ENCODE data around the gene GUF1. TPM values are rescaled to one million over a fixed set of nuclear protein-coding genes. Genes with fewer than 3 reads are reported as not detected.

The GUF1 gene
- total RNA-seq, 1 donor from 2014 or later: 26.0 TPM

DNA sequence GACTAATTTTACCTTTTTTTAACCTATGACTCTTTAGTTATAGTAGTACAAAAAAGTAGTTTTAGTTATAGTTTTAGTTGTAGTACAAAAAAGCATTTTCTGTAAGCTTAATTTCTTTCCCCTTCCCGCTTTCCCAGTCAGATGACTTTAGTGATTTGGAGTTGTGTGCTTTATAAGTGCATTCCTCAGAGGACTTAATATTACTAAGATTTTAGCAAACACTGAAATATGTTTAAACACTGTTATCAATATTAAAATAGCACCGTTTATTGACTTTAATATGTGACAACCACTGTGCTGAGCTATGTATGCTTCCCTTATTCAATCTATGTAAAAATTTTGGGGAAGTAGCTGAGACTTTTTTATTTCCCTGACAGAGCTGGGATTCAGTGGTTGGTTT is 22.8 kb downstream of the GUF1 start:
- TF ChIP-seq, protein P1, sequence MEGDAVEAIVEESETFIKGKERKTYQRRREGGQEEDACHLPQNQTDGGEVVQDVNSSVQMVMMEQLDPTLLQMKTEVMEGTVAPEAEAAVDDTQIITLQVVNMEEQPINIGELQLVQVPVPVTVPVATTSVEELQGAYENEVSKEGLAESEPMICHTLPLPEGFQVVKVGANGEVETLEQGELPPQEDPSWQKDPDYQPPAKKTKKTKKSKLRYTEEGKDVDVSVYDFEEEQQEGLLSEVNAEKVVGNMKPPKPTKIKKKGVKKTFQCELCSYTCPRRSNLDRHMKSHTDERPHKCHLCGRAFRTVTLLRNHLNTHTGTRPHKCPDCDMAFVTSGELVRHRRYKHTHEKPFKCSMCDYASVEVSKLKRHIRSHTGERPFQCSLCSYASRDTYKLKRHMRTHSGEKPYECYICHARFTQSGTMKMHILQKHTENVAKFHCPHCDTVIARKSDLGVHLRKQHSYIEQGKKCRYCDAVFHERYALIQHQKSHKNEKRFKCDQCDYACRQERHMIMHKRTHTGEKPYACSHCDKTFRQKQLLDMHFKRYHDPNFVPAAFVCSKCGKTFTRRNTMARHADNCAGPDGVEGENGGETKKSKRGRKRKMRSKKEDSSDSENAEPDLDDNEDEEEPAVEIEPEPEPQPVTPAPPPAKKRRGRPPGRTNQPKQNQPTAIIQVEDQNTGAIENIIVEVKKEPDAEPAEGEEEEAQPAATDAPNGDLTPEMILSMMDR (IDR thresholded peaks at IDR 0.05; ENCODE audit: unreplicated experiment): no peak
- Mint-ChIP-seq H3K9me3 (ENCODE audit: low read depth) (no peaks in the 10 kb centered on the region), H3K4me3 (ENCODE audit: low read depth) (no peak overlapping the region), H3K4me1 (ENCODE audit: low read depth) (peaks cover 13% of the 10 kb centered on the region), H3K27ac (no peak overlapping the region), H3K27me3 (no peaks in the 10 kb centered on the region), H3K36me3 (ENCODE audit: insufficient read depth) (peaks cover 26% of the 10 kb centered on the region)
- no peak for DNase-seq (ENCODE audit: low spot score, unreplicated experiment)

DNA sequence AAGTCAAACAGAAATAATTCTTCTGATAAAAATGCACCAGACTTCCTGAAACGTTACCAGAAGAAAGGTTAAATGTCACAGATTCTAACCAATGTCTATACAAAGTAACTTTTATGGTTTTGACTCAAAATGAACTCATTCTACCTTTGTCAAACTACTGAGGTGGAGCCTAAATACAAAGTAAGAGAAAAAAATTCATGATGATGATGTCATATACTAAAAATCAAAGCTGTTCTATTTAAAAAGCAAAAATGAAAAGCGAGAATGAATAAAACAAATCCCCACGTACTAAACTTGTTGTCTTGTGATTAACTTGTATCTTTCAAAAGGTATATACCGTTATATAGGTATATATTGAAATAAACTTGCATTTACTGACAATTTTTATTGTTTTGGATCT is 26.5 kb downstream of the GUF1 start:
- Mint-ChIP-seq H3K9me3 (ENCODE audit: low read depth) (no peaks in the 10 kb centered on the region), H3K4me1 (ENCODE audit: low read depth) (peaks cover 13% of the 10 kb centered on the region), H3K36me3 (ENCODE audit: insufficient read depth) (peaks cover 10% of the 10 kb centered on the region), H3K4me3 (ENCODE audit: low read depth) (no peak overlapping the region), H3K27me3 (no peaks in the 10 kb centered on the region), H3K27ac (no peak overlapping the region)
- no peak for DNase-seq (ENCODE audit: low spot score, unreplicated experiment)
- TF ChIP-seq, protein P1 (IDR thresholded peaks at IDR 0.05; ENCODE audit: unreplicated experiment): no peak

DNA sequence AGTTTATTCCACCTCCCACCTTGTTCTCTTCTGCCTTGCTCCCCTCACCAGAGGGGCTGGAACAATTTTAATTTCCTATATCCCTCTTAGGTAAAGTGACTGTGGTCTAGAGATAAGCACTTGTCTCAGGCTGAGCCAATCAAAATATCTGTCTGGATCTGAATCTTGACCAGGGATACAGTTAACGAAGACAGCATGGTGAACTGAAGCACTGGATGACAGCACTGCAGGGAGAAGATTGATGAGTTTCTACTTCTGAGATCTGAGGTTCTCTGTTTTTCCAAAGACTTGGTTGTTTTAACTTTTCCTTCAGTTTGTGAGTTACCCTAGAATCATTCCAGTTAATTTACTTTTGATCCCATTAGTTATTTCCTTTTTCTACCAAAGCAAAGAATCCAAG is 34.9 kb downstream of the GUF1 start:
- TF ChIP-seq, protein P1 (IDR thresholded peaks at IDR 0.05; ENCODE audit: unreplicated experiment): no peak
- Mint-ChIP-seq H3K36me3 (ENCODE audit: insufficient read depth) (peaks cover 1% of the 10 kb centered on the region), H3K4me3 (ENCODE audit: low read depth) (no peak overlapping the region), H3K9me3 (ENCODE audit: low read depth) (no peaks in the 10 kb centered on the region), H3K27me3 (no peaks in the 10 kb centered on the region), H3K27ac (no peak overlapping the region), H3K4me1 (ENCODE audit: low read depth) (peaks cover 4% of the 10 kb centered on the region)
- DNase-seq (ENCODE audit: low spot score, unreplicated experiment): no peak

DNA sequence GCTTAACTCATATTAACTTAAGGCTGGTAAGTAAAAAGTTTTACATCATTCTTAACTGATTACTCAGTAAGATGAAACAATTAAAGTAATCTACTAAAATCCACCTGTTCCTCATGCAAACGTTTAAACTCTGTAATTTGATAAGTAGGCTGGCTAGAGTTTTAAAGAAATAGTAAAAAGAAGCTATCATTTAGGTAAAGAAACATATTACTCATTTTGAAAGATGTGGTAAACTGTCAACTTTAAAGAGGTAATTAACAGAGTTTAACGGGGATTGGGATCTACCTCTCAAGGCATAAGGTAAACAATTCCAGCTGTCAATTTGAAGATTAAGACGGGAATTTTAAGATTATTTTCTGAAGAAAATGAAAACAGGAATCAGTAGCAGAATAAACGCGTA is 38.4 kb downstream of the GUF1 start:
- H3K4me3 Mint-ChIP-seq (ENCODE audit: low read depth): no peak overlapping the region

DNA sequence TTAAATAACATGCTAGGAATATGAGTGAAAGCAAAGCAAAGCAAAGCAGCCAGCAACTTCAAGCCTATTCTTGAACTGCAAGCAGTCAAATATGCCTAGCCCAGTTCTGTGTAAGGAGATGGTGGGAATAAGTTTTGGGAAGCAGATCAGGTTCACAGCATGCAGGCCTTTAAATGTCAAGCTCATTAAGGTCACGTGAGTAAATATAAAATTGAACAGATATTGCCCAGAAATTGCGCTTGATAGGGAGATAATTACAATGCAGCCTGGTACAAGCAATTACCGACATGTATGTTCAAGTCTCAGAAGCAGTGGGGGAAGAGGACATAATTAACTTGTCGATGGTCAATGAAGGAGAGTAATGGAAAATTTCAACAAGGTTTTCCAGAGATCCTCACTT is 42.2 kb downstream of the GUF1 start:
- H3K4me3 Mint-ChIP-seq (ENCODE audit: low read depth): no peak overlapping the region
- H3K27me3 Mint-ChIP-seq: no peaks in the 10 kb centered on the region
- no peaks in the 10 kb centered on the region for H3K36me3 Mint-ChIP-seq (ENCODE audit: insufficient read depth)
- H3K4me1 Mint-ChIP-seq (ENCODE audit: low read depth): peaks cover 9% of the 10 kb centered on the region
- no peaks in the 10 kb centered on the region for H3K9me3 Mint-ChIP-seq (ENCODE audit: low read depth)
- no peak overlapping the region for H3K27ac Mint-ChIP-seq
- TF ChIP-seq, protein P1 (IDR thresholded peaks at IDR 0.05; ENCODE audit: unreplicated experiment): no peak
- no peak for DNase-seq (ENCODE audit: low spot score, unreplicated experiment)

More for the DNA sequence above, 38.4 kb downstream of the GUF1 start:
- TF ChIP-seq, protein P1 (IDR thresholded peaks at IDR 0.05; ENCODE audit: unreplicated experiment): no peak
- Mint-ChIP-seq H3K36me3 (ENCODE audit: insufficient read depth) (peaks cover 1% of the 10 kb centered on the region), H3K4me1 (ENCODE audit: low read depth) (peaks cover 4% of the 10 kb centered on the region), H3K9me3 (ENCODE audit: low read depth) (no peaks in the 10 kb centered on the region), H3K27me3 (no peaks in the 10 kb centered on the region), H3K27ac (no peak overlapping the region)
- DNase-seq (ENCODE audit: low spot score, unreplicated experiment): no peak

Measured in progenitor cell of endocrine pancreas (in vitro differentiated cells).